AG10803 (cell line): ENCODE results near the gene ARL4A.
"Not testable (repeated sequence)": the region's sequence is repeated elsewhere in the genome, so short reads cannot be mapped to it uniquely, and the experiment has no call there.

ENCODE experiments used
- DNase-seq: peaks from one replicate; pipeline ENCODE4 v3.0.0; 2010; ENCODE audit warnings: low read depth
- H3K4me3 ChIP-seq: 2 replicates; pipeline ENCODE4 v1.5.1; 2011; ENCODE audit warnings: mild to moderate bottlenecking, low read length, control low read depth
- TF ChIP-seq, protein P1 (sequence below): conservative IDR thresholded peaks from 2 replicates; pipeline ENCODE4 v1.5.1; 2011; ENCODE audit warnings: mild to moderate bottlenecking, low read length, control low read depth, inconsistent platforms

The ARL4A gene

DNA sequence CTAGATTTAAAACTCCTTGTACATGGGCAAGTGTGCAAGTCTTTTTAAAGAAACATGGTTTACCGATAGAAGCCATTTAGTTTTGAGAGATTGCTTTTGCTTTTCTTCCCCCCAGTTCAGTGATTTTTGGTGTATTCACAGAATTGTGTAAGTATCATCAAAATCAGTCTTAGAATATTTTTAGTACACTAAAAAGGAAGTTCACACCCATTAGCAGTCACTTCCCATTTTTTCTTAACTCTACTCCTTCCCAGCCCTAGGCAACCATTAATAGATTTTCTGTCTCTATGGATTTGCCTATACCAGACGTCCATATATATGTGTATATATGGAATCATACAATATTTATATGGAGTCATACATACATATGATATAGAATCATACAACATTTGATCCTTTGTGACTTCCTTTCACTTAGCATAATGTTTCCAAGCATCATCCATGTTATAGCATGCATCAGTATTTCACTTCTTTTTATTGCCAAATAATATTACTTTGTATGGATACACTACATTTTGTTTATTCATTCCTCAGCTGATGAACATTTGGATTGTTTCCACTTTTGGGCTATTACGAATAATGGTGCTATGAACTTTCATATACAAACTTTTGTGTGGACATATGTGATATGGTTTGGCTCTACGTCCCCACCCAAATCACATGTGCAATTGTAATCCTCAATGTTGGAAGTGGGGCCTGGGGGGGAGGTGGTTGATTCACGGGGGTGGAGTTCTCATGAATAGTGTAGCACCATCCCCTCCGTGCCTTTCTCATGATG, 16.5 kb upstream of the ARL4A start:
- no peak for DNase-seq

DNA sequence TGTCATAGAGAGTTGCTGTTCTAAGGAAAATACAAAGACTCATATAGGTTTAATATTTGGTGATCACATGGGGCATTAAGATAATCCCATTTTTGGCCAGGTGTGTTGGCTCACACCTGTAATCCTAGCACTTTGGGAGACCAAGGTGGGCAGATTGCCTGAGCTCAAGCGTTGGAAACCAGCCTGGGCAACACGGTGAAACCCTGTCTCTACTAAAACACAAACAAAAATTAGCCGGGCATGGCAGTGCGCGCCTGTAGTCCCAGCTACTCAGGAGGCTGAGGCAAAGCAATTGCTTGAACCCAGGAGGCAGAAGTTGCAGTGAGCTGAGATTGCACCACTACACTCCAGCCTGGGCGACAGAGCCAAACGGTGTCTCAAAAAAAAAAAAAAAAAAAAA, 14.0 kb upstream of the ARL4A start:
- DNase-seq, H3K4me3 ChIP-seq: not testable (repeated sequence)

More for the DNA sequence above, 16.5 kb upstream of the ARL4A start:
- no peak overlapping the region for H3K4me3 ChIP-seq
- TF ChIP-seq, protein P1, sequence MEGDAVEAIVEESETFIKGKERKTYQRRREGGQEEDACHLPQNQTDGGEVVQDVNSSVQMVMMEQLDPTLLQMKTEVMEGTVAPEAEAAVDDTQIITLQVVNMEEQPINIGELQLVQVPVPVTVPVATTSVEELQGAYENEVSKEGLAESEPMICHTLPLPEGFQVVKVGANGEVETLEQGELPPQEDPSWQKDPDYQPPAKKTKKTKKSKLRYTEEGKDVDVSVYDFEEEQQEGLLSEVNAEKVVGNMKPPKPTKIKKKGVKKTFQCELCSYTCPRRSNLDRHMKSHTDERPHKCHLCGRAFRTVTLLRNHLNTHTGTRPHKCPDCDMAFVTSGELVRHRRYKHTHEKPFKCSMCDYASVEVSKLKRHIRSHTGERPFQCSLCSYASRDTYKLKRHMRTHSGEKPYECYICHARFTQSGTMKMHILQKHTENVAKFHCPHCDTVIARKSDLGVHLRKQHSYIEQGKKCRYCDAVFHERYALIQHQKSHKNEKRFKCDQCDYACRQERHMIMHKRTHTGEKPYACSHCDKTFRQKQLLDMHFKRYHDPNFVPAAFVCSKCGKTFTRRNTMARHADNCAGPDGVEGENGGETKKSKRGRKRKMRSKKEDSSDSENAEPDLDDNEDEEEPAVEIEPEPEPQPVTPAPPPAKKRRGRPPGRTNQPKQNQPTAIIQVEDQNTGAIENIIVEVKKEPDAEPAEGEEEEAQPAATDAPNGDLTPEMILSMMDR: no peak

DNA sequence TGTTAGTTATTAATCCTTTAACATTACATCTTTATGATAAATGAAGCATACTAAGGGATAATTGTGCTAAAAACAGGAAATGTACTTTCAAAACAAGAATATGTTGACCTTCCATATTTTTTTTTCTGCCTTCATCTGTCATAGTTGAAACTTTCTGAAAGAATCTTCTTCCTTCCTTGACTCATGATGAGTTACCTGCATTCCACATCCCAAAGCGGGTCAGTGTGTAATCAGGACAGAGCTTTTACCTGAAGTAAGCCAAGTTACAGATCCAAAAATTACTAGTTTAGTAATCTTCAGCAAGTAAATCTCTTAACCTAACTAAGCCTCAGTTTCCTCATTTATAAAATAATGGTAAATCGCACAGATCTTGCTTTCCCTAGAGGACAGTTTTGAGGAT, 13.4 kb upstream of the ARL4A start:
- H3K4me3 ChIP-seq: no peak overlapping the region
- DNase-seq: no peak
- TF ChIP-seq, protein P1: no peak

DNA sequence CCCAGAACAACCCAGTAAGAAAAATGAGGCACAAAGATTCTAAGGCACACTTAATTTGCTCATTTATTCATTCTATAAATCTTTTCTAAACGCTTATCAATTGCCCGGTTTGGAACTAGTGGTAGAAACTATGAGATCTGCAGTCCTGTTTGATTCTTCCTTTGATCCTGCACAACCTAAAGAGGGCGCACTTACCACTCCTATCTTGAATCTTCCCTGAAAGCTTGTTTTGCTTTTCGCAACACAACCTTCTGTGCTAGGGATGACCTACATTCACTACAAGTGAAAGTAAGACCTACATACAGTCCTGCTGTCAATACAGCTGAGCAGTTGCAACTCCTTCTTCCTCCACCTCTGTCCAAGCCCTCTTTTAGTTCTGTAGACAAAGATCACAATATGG, 12.6 kb upstream of the ARL4A start:
- DNase-seq: peak; percentile 38
- no peak overlapping the region for H3K4me3 ChIP-seq
- TF ChIP-seq, protein P1: peak; percentile 48

DNA sequence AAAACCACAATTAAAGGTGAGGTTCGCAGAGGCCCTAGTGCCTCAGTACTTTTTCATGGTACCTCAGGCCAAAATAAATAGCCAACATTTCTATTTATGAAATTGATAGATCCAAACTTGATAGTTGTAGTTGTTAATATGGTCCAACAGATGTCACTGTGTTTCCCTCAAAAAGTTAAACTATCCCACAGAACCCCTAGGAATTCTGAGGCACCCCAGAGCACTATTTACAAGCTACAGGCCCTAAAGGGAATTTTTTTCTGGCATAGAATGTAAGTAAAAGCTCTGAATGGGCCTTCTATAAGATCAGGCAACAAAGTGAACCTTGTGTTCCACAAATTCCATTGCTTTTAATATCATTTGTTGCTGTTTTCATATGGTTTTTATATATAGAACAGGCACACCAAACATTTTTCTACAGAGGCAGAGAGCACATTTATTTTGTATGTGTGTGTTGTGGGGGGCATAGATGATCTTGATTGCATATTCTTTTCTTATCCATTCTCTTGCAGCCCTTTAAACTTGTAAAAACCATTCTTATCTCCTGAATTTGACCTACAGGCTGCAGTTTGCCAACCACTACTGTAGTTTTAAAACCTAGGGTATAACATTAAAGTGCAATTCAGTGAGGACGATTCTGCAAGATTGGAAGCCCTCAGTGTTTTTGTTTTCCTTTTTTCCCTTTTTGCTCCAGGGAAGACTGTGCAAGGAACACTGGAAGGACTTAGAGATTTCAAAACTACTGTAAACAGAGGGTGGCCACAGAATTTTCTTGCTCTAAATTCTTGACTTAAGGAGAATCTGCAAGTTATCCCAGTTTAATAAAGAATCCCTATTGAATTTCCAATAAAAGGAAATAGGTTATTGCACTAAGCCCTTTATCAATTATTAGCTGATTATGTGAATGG, 3.5 kb upstream of the ARL4A start:
- no peak overlapping the region for H3K4me3 ChIP-seq
- TF ChIP-seq, protein P1: peak; percentile 53
- DNase-seq: peak; percentile 27

DNA sequence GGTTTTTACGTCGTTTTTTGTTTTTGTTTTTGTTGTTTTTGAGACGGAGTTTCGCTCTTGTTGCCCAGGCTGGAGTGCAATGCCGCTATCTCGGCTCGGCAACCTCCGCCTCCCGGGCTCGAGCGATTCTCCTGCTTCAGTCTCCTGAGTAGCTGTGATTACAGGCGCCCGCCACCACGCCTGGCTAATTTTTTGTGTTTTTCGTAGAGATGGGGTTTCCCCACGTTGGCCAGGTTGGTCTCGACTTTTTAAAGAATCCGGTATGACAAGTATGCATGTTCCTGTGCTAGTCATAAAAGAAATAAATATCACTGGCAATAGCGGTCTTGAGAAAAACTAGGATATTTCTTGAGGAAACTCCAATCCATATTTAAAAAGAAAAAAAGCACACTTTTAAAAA, 2.7 kb upstream of the ARL4A start:
- no peak overlapping the region for H3K4me3 ChIP-seq
- TF ChIP-seq, protein P1: no peak
- no peak for DNase-seq

DNA sequence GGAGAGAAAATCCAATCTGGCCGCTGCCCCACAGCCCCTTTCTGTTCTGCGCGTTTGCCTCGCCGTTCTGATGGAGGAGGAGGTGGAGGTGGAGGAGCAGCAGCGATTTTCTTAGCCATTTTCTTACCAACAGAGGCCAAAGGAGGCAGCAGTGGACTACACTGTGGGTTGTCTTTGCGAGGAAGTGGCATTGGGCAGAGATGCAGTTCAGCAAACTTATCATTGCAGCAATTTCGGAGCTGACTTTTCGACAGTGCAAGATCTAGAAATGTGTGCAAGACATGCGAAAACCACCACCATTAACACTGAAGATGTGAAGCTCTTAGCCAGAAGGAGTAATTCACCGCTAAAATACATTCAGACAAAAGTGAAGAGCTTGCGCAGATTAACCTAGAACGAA, 1.9 kb upstream of the ARL4A start:
- H3K4me3 ChIP-seq: no peak overlapping the region; the same call in 1 of the 2 replicates
- TF ChIP-seq, protein P1: peak; percentile 79
- peak; percentile 64 for DNase-seq
